ENCODE data around the gene KLF15. TPM values are rescaled to one million over a fixed set of nuclear protein-coding genes. Genes with fewer than 3 reads are reported as not detected.

Gene KLF15
- total and polyA plus RNA-seq, 2 experiments from 2014 or later = 3.5 to 19.8 TPM

GRCh38 chr3:126355251-126355650 is 2.0 kb downstream of the KLF15 start:
- Mint-ChIP-seq H3K4me1 (peaks cover 18% of the 10 kb centered on the region), H3K36me3 (ENCODE audit: low read depth) (peaks cover 16% of the 10 kb centered on the region), H3K27me3 (ENCODE audit: insufficient read depth, low read depth, poor library complexity) (peaks cover 24% of the 10 kb centered on the region), H3K27ac (peak overlapping the region; percentile 61), H3K9me3 (no peaks in the 10 kb centered on the region), H3K4me3 (peak overlapping the region; percentile 95)
- Histone ChIP-seq H3K4me2 (peak overlapping the region; percentile 88), H3K27ac (ENCODE audit: low read depth) (peak overlapping the region; percentile 80), H3F3A (replicated peaks; ENCODE audit: low read depth) (peaks cover 5% of the 10 kb centered on the region; the same call in 1 of the 2 replicates), H4K20me1 (replicated peaks; ENCODE audit: insufficient read depth) (no peaks in the 10 kb centered on the region), H3K4me1 (ENCODE audit: insufficient read depth) (peaks cover 16% of the 10 kb centered on the region), H3K9me2 (ENCODE audit: insufficient read depth) (no peaks in the 10 kb centered on the region), H3K4me3 (peak overlapping the region; percentile 69), H3K79me2 (replicated peaks; ENCODE audit: insufficient read depth) (no peaks in the 10 kb centered on the region), H3K27me3 (ENCODE audit: insufficient read depth) (peaks cover 21% of the 10 kb centered on the region), H2AFZ (no peak overlapping the region), H3K36me3 (ENCODE audit: insufficient read depth) (no peaks in the 10 kb centered on the region; the same call in 1 of the 2 replicates)
- TF ChIP-seq JUNB (IDR thresholded peaks at IDR 0.05; ENCODE audit: unreplicated experiment) (no peak), CTCF (conservative IDR thresholded peaks at IDR 0.05; ENCODE audit: low read depth in 2 of 2) (no peak), EZH2phosphoT487 (IDR thresholded peaks at IDR 0.05; ENCODE audit: unreplicated experiment) (no peak), ETS1 (IDR thresholded peaks at IDR 0.05) (no peak), ZNF114 (CRISPR knock-in tag; IDR thresholded peaks at IDR 0.05) (no peak)
- DNase-seq (ENCODE audit: low spot score) = no peak
- peak; percentile 3 for ATAC-seq

- H3K4me2 ChIP-seq = peak overlapping the region; percentile 88; the same call in 1 of the 2 replicates
- no peak overlapping the region for H3K4me3 Mint-ChIP-seq
- no peak overlapping the region for H3K27ac Mint-ChIP-seq
- peaks cover 24% of the 10 kb centered on the region for H3K27me3 Mint-ChIP-seq (ENCODE audit: insufficient read depth, low read depth, poor library complexity)
- H3K4me1 Mint-ChIP-seq = peaks cover 18% of the 10 kb centered on the region
- peaks cover 20% of the 10 kb centered on the region for H3K27me3 ChIP-seq (ENCODE audit: insufficient read depth)
- H3F3A ChIP-seq (replicated peaks; ENCODE audit: low read depth) = peaks cover 5% of the 10 kb centered on the region; the same call in 1 of the 2 replicates
- no peaks in the 10 kb centered on the region for H3K9me2 ChIP-seq (ENCODE audit: insufficient read depth)
- no peak overlapping the region for H2AFZ ChIP-seq
- H3K36me3 ChIP-seq (ENCODE audit: insufficient read depth) = no peaks in the 10 kb centered on the region; the same call in 1 of the 2 replicates
- ATAC-seq (no peak), DNase-seq (ENCODE audit: low spot score) (no peak)
- H3K4me3 ChIP-seq = no peak overlapping the region
- no peaks in the 10 kb centered on the region for H3K79me2 ChIP-seq (replicated peaks; ENCODE audit: insufficient read depth)
- peaks cover 16% of the 10 kb centered on the region for H3K4me1 ChIP-seq (ENCODE audit: insufficient read depth)
- no peaks in the 10 kb centered on the region for H4K20me1 ChIP-seq (replicated peaks; ENCODE audit: insufficient read depth)
- H3K36me3 Mint-ChIP-seq (ENCODE audit: low read depth) = peaks cover 16% of the 10 kb centered on the region
- H3K27ac ChIP-seq (ENCODE audit: low read depth) = no peak overlapping the region
- no peaks in the 10 kb centered on the region for H3K9me3 Mint-ChIP-seq
- no peak for TF ChIP-seq REST (IDR thresholded peaks at IDR 0.05; ENCODE audit: unreplicated experiment)
- TF ChIP-seq ETS1 (IDR thresholded peaks at IDR 0.05) = no peak
- no peak for TF ChIP-seq STAT1 (IDR thresholded peaks at IDR 0.05; ENCODE audit: unreplicated experiment)
- TF ChIP-seq CTCF (conservative IDR thresholded peaks at IDR 0.05; ENCODE audit: low read depth in 2 of 2) = no peak
- TF ChIP-seq POLR2AphosphoS5 (IDR thresholded peaks at IDR 0.05; ENCODE audit: low read depth) = no peak
Measured at GRCh38 chr3:126354776-126355175, 2.4 kb downstream of the KLF15 start.
